GM18861 (cell line): Measurements from ENCODE around the gene ACSM4.
"Not testable (repeated sequence)": the region's sequence is repeated elsewhere in the genome, so short reads cannot be mapped to it uniquely, and the experiment has no call there.

Experiments used
- ATAC-seq: cut with Tn5 transposase; IDR thresholded peaks from one replicate; pipeline ENCODE4 v1.9.1; 2021; ENCODE audit not compliant: unreplicated experiment

ACSM4 gene

GRCh38 chr12:7303772-7304171 is at the start of gene ACSM4:
Gene ACSM4, plus strand, starts transcription at chr12:7304072. Its CDS starts 260 bp downstream, at chr12:7304332.
- no peak for ATAC-seq

DNA sequence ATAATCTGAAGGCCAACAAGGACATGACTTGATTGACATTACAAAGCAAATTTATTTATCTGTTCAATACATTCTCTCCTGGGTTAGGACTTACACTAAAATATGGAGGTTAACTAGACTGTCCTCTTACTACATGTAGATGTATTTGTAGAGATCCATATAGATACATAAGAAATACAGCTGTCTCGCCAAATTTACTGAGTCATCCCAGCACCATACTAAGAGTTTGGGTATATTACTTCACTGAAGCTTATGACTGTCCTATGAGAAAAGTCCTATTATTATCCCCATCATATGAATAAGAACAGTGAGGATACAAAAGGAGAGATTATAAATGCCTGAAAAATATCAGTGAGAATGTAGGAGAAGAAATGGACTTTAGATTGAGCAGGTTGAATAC is 44.8 kb upstream of the ACSM4 start:
- ATAC-seq = no peak

GRCh38 chr12:7264538-7264937 is 39.3 kb upstream of the ACSM4 start:
- no peak for ATAC-seq

DNA sequence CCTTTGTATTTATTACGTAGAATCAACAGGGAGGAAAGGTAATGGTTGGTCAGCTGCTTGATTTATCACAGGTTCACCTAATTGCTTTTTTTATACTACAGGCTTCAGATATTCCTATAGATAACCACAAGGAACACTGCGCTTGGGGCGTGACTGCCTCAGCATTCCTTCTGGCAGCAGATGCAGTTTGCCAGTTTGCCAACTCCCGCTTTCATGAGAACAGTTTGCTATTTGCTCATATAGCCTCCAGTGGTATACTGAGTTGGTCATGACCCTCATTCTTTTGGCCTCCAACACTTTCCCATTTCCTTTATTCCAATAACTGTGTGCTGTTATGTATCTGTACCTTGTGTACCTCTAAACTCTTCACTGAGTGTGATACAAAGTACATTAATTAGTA is 38.6 kb upstream of the ACSM4 start:
- ATAC-seq = no peak

DNA sequence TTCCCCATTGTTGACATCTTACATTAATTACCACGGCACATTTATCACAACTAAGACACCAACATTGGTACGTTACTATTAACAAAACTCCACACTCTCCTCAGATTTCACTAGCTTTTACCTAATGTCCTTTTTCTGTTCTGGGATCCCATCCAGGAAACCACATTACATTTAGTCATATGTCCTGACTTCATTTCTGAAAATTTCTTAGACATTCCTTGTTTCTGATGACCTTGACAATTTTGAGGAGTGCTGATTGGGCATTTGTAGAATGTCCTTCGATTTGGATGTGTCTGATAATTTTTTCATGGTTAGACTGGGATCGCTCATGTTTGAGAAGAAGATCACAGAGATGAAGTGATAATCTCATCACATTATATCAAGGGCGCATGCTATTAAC is 34.6 kb upstream of the ACSM4 start:
- ATAC-seq = no peak

DNA sequence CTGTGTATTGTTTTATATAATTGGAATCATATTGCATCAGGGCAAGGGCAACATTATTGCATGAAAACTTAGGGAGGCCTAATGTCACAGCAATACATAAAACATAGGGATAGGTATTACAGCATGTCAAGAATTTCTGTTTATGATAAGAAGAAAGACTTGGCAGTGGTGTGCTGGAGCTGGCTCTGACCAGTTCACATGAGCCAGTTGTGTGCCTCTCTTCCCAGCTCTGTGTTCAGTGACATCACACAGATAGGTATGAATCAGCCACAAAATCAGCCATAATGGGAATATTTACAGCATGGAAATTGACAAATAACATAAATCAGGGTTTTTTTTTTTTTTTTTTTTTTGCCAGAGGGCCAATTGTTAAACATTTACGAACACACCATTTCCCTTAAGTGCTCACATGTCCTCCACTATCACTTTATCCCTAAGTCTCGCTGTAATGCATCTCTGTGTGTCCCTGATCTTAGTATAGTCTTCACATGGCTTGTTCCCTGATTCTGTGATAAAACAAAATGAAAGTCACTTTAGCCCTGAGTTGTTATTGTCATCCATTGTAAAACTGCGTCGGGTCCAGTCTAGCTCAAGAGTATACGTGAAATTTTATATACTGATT is 31.9 kb upstream of the ACSM4 start:
- ATAC-seq = no peak

DNA sequence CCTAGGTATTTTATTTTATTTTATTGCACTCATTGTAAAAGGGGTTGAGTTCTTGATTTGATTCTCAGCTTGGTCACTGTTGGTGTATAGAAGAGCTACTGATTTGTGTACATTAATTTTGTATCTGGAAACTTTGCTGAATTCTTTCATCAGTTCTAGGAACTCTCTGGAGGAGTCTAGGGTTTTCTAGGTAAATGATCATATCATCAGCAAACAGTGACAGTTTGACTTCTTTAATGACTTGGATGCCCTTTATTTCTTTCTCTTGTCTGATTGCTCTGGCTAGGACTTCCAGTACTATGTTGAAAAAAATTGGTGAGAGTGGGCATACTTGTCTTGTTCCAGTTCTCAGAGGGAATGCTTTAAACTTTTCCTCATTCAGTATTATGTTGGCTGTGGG is 28.4 kb upstream of the ACSM4 start:
- not testable (repeated sequence) for ATAC-seq

DNA sequence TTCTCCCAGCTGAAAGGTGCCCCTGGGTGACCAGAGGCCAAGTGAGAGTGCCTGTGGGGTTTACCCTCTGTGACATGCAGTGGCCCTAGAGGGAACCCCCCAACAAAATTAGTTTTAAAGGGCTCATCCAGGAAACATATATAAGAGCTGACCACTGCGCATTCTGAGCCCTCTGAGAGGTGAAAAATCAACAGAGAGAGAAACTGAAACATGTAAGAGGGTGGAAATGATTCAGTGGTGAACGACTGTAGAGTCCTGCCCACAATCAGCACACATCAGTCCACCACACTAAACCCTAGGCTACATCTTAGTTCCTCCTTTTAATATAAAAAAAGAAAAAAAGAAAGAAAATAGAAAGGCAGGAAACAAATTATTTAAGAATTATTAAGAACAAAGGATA is 21.0 kb upstream of the ACSM4 start:
- ATAC-seq = no peak

- ATAC-seq = no peak
Measured at GRCh38 chr12:7289743-7290142, 14.1 kb upstream of the ACSM4 start.

DNA sequence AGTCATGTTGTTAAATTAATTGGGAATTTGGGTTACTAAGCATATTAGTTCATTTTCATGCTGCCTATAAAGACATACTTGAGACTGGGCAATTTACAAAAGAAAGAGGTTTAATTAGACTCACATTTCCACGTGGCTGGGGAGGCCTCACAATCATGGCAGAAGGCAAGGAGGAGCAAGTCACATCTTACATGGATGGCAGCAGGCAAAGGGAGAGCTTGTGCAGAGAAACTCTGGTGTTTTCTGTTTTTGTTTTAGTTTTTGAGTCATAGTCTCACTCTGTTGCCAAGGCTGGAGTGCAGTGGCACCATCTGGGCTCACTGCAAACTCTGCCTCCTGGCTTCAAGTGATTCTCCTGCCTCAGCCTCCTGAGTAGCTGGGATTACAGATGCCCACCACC is 13.3 kb upstream of the ACSM4 start:
- not testable (repeated sequence) for ATAC-seq

- ATAC-seq = no peak
Measured at GRCh38 chr12:7292300-7292699, 11.6 kb upstream of the ACSM4 start.

- ATAC-seq = no peak
Measured at GRCh38 chr12:7293670-7294069, 10.2 kb upstream of the ACSM4 start.

- ATAC-seq = no peak
Measured at GRCh38 chr12:7295529-7295928, 8.3 kb upstream of the ACSM4 start.

DNA sequence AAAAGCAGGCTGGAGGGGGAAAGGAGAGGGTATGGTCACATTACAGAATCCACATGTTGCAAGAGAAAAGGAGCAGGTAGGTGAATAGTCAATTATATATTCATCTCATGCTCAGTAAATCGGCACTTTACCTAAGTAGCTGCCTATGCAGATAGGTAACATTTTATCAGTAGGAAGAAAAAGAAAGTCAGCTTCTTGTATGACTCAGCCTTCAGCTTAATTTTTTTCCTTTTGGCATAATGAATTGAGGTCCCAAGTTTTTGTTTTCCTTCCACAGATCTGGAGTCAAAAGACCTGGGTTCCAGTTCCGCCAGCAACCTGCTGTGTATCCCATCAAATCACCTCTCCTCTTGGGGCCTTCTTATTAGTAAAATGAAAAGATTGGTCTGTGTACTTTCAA is 6.0 kb upstream of the ACSM4 start:
- ATAC-seq = no peak

DNA sequence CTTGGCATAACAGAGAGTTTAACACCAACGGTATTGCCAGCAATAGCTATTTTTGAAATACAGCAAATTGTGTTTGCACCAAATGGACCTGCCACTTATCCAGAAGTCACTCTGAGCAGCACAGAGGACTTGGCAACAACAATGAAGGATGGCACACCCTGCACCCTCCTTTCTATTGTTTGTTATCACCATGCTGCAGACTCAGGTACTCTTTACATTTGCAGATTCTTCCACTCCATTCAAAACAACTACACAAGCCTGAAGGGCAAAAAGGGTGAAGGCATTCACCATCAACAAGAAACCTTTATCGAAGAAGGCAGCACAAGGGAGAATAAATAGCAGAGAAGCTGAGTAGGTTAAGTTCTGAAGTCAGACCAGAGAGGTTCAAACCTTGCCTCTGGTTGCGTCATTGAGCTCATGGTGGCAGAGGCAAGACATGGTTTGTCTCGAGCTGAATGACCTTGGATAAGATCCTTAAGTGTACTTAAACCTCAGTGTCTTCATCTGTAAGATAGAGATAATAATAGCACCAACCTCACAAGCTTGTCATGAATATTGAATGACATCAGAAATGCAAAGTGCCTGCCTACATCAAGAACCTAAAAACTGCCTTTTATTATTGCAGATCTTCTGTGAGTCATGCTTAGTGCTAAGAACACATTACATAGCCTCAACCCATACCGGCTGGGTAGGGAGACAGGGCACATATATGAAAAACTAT is 1.4 kb upstream of the ACSM4 start:
- no peak for ATAC-seq

DNA sequence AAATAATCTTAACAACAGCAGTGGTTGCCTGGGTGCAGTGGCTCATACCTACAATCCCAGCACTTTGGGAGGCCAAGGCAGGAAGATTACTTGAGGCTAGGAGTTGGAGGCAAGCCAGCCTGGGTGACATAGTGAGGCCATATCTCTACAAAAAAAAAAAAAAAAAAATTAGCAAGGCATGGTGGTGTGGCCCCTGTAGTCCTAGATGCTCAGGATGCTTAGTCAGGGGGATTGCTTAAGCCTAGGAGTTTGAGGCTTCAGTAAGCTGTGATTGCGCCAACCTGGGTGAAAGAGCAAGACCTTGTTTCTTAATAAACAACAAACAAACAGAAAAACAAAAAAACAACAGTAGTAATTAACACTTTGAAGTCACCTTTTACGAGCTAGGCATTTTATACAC is 642 bp upstream of the ACSM4 start:
- ATAC-seq = no peak

DNA sequence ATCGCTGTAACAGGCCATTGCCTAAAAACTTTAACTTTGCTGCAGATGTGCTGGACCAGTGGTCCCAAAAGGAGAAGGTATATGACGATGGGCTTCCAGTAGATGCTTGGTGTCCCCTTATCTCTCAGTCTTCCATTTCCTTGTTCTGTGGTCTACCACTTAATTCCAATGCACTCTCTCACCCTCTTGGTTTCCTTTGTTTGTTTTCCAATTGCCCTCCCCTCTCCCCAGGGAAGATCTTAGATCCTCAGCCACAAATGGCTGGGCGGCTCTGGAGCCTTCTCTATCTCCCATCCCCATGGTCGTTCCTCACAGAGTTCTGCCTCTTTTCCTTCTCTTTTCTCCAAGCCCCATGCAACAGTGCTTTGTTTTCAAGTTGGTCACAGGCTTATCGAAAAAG is 584 bp downstream of the ACSM4 start:
- ATAC-seq = no peak

- no peak for ATAC-seq
Measured at GRCh38 chr12:7310070-7310469, 6.2 kb downstream of the ACSM4 start.

GRCh38 chr12:7319930-7320329 is 16.1 kb downstream of the ACSM4 start:
- ATAC-seq = no peak

- no peak for ATAC-seq
Measured at GRCh38 chr12:7321624-7322023, 17.8 kb downstream of the ACSM4 start.

- ATAC-seq = no peak
Measured at GRCh38 chr12:7322599-7322998, 18.7 kb downstream of the ACSM4 start.

- ATAC-seq = no peak
Measured at GRCh38 chr12:7324176-7324575, 20.3 kb downstream of the ACSM4 start.

DNA sequence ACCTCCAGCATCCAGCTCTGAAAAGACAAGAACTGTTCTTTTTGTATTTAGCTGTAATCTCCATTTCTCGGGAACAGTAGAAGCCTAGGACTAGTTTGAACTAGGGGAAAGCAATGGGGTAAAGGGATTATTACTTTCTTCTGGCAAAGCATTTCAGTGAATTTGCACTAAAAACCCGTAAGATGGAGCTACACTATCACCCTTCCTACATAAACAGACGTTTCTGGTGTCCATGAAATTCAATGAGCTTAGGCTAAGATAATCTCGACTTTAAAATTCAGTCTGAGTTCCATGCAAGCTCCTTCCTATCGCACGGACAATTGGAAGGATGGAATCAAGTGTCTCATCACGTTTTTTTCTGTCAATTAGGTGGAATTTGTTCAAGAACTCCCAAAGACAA is 24.0 kb downstream of the ACSM4 start:
- no peak for ATAC-seq
